GM21390 (cell line): ENCODE results near the gene NFATC1.

ENCODE experiments used
- ATAC-seq: cut with Tn5 transposase; IDR thresholded peaks from one replicate; pipeline ENCODE4 v1.9.1; 2021; ENCODE audit not compliant: unreplicated experiment

The NFATC1 gene

GRCh38 chr18:79485788-79486355, 90.1 kb downstream of the NFATC1 start:
- ATAC-seq = no peak

- no peak for ATAC-seq
Observed at GRCh38 chr18:79486356-79487182, 90.8 kb downstream of the NFATC1 start.

GRCh38 chr18:79487183-79487800, 91.6 kb downstream of the NFATC1 start:
- ATAC-seq = no peak

- no peak for ATAC-seq
Observed at GRCh38 chr18:79487801-79488201, 92.1 kb downstream of the NFATC1 start.

GRCh38 chr18:79488311-79489050, 92.8 kb downstream of the NFATC1 start:
- no peak for ATAC-seq

GRCh38 chr18:79489051-79489898, 93.5 kb downstream of the NFATC1 start:
- no peak for ATAC-seq

- ATAC-seq = no peak
Observed at GRCh38 chr18:79489899-79490625, 94.3 kb downstream of the NFATC1 start.

GRCh38 chr18:79490626-79491041, 94.9 kb downstream of the NFATC1 start:
- no peak for ATAC-seq

- no peak for ATAC-seq
Observed at GRCh38 chr18:79491081-79491551, 95.4 kb downstream of the NFATC1 start.

GRCh38 chr18:79493211-79493800, 97.6 kb downstream of the NFATC1 start:
- no peak for ATAC-seq

GRCh38 chr18:79493801-79494211, 98.1 kb downstream of the NFATC1 start:
- ATAC-seq = no peak

GRCh38 chr18:79494936-79495335, 99.2 kb downstream of the NFATC1 start:
- ATAC-seq = no peak

GRCh38 chr18:79495591-79496071, 99.9 kb downstream of the NFATC1 start:
- no peak for ATAC-seq

- no peak for ATAC-seq
Observed at GRCh38 chr18:79496237-79496977, 100.7 kb downstream of the NFATC1 start.

GRCh38 chr18:79496978-79497637, 101.4 kb downstream of the NFATC1 start:
- no peak for ATAC-seq

- ATAC-seq = peak; percentile 66
Observed at GRCh38 chr18:79497638-79498081, 101.9 kb downstream of the NFATC1 start.

- ATAC-seq = no peak
Observed at GRCh38 chr18:79498662-79499061, 102.9 kb downstream of the NFATC1 start.

- ATAC-seq = no peak
Observed at GRCh38 chr18:79501006-79501405, 105.3 kb downstream of the NFATC1 start.
